Dendritic cell treated with granulocyte-macrophage colony-stimulating factor and Interleukin-4, amounts not matched to agents 40 ng/mL and 50 ng/mL, for 4 days (primary cell): ENCODE results near the gene SEMA4D.

Source experiments
- H3K27ac Mint-ChIP-seq: one replicate; pipeline ENCODE4 v1.8.0; 2022; ENCODE audit warnings: mild to moderate bottlenecking, mixed read lengths
- H3K27me3 Mint-ChIP-seq: one replicate; pipeline ENCODE4 v1.8.0; 2022; ENCODE audit warnings: mild to moderate bottlenecking, mixed read lengths
- H3K36me3 Mint-ChIP-seq: one replicate; pipeline ENCODE4 v1.8.0; 2022; ENCODE audit warnings: low read depth, mixed read lengths
- H3K4me1 Mint-ChIP-seq: one replicate; pipeline ENCODE4 v1.8.0; 2022; ENCODE audit warnings: low read depth, mixed read lengths
- H3K4me3 Mint-ChIP-seq: one replicate; pipeline ENCODE4 v1.8.0; 2022; ENCODE audit warnings: mild to moderate bottlenecking, moderate library complexity, mixed read lengths
- H3K9me3 Mint-ChIP-seq: one replicate; pipeline ENCODE4 v1.8.0; 2022; ENCODE audit warnings: mixed read lengths
- intact Hi-C: fragments of 100-400 bp; cut with micrococcal nuclease; formaldehyde crosslinking; loops from one replicate; pipeline ENCODE4 v1.15.0; 2022

SEMA4D gene

DNA sequence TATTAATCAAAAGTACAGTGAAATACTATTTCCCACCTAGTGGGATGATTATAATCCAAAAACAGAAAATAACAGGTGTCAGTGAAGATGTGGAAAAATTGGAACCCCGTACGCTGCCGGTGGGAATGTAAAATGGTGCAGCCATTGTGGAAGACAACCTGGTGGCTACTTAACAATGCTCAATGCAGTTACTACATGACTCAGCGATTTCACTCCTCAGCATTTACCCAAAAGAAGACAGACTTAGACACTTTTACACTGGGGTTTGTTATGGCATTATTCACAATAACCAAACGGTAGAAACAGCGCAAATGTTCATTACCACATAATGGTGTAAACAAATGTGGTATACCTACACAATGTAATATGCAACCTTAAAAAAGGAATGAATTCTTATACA, 155.7 kb downstream of the SEMA4D start:
- H3K4me1 Mint-ChIP-seq: no peaks in the 10 kb centered on the region
- no peak overlapping the region for H3K27ac Mint-ChIP-seq
- intact Hi-C loops: no loop called here
- H3K9me3 Mint-ChIP-seq: no peaks in the 10 kb centered on the region
- H3K36me3 Mint-ChIP-seq: peaks cover 100% of the 10 kb centered on the region
- H3K4me3 Mint-ChIP-seq: no peak overlapping the region
- no peaks in the 10 kb centered on the region for H3K27me3 Mint-ChIP-seq

DNA sequence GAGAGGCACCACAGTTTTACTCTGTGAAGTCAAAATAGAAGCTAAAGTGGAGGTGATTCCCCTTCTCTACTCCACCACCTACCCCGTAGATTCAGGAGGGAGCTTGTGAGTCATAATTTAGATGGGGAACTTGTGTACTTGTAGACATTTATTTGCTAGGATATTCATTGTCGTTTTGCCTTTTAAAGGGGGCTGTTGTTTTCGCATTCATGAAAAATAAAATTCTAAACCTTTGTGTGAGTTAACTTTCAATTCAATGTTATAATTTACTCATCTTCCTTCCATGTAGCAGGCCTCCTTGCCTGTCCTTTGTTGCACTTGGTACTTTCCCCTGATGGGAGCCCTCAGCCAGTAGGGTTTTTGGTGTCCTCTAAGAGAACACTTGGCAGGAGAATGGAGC, 157.6 kb downstream of the SEMA4D start:
- Mint-ChIP-seq H3K27me3 (no peaks in the 10 kb centered on the region), H3K9me3 (no peaks in the 10 kb centered on the region), H3K36me3 (peaks cover 100% of the 10 kb centered on the region), H3K4me1 (no peaks in the 10 kb centered on the region), H3K4me3 (no peak overlapping the region), H3K27ac (no peak overlapping the region)
- intact Hi-C loops: no loop called here

DNA sequence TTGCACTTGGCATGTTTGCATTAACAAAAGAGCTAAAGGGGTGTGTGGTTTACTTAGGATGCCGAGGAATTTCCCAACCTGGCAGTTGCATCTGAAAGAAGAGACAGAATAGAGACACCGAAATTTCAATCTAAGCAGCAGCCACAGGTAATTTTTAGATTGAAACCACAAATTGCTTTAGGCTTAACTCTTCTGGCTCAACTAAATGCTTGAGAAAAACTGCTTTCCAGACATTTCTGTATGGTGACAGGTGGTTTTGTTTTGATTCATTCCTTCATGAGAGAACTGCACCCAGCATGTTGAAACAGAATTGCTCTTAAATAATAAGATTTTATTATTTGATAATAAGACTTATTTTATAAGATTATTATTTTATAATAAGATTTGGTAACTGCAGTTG, 158.1 kb downstream of the SEMA4D start:
- no peaks in the 10 kb centered on the region for H3K4me1 Mint-ChIP-seq

DNA sequence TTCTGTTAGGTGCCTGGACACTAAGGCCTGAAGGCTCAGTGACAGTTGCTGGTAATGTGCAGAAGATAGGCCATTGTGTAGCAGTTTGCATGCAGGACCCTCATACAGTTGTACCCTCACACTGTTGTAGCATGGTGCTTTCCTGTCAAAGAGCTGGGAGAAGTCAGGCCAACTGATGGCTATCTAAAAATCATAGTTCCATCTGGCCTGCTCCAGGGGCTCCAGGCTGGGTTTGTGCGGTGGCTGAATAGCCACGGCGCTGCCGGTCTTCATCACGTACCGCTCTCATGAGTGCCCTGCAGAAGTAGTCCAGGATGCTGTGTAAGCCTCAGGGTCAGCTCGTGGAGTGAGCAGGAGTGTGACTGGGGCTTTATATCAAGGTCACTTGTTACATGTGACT, 167.4 kb downstream of the SEMA4D start:
- intact Hi-C loops: loop anchor here (5.0 kb wide), 1 partner anchor 217 kb away; no protein-coding TSS in a partner anchor
- Mint-ChIP-seq H3K4me1 (no peaks in the 10 kb centered on the region), H3K27me3 (no peaks in the 10 kb centered on the region), H3K27ac (no peak overlapping the region), H3K9me3 (no peaks in the 10 kb centered on the region), H3K4me3 (no peak overlapping the region), H3K36me3 (peaks cover 87% of the 10 kb centered on the region)

More for the DNA sequence above, 158.1 kb downstream of the SEMA4D start:
- Mint-ChIP-seq H3K27me3 (no peaks in the 10 kb centered on the region), H3K36me3 (peaks cover 100% of the 10 kb centered on the region), H3K27ac (no peak overlapping the region), H3K4me3 (no peak overlapping the region), H3K9me3 (no peaks in the 10 kb centered on the region)
- intact Hi-C loops: no loop called here

DNA sequence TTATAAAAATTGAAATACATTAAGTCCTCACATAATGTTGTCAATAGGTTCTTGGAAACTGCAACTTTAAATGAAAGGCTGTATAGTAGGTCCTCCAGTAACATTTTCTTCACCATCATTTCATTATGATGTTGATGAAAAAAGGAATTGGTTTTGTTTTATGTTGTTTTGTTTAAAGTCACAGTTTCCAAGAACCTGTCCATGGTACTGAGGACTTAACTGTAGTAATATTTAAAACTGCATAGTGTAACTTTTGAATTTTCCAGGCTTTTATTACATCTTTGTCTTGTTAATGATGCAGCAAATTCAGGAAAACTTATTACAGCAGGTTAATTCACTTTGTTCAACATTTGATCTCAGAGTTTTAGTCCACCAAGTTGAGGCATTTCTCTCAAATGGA, 168.0 kb downstream of the SEMA4D start:
- Mint-ChIP-seq H3K27ac (no peak overlapping the region), H3K36me3 (peaks cover 81% of the 10 kb centered on the region), H3K4me3 (no peak overlapping the region), H3K4me1 (no peaks in the 10 kb centered on the region), H3K27me3 (no peaks in the 10 kb centered on the region), H3K9me3 (no peaks in the 10 kb centered on the region)
- intact Hi-C loops: loop anchor here (5.0 kb wide), 1 partner anchor 217 kb away; no protein-coding TSS in a partner anchor

DNA sequence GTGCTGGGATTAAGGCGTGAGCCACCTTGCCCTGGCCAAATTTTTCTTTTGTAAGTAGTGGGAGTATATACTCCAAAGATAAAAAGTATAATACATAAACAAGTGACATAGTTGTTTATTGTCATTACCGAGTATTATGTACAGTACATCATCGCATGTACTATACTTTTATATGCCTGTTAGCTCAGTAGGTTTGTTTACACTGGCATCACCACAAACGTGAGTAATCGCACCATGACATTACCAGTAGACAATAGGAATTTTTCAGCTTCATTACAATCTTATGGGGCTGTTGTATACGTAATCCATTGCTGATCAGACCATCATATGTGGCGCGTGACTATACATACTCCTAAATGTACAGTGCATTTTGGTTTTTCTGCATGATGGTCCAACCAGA, 169.8 kb downstream of the SEMA4D start:
- no peaks in the 10 kb centered on the region for H3K27me3 Mint-ChIP-seq
- H3K9me3 Mint-ChIP-seq: no peaks in the 10 kb centered on the region
- H3K36me3 Mint-ChIP-seq: peaks cover 74% of the 10 kb centered on the region
- intact Hi-C loops: no loop called here
- H3K4me3 Mint-ChIP-seq: no peak overlapping the region
- no peak overlapping the region for H3K27ac Mint-ChIP-seq
- peaks cover 7% of the 10 kb centered on the region for H3K4me1 Mint-ChIP-seq

- Mint-ChIP-seq H3K9me3 (no peaks in the 10 kb centered on the region), H3K4me3 (no peak overlapping the region), H3K27ac (no peak overlapping the region), H3K4me1 (peaks cover 20% of the 10 kb centered on the region), H3K36me3 (peaks cover 66% of the 10 kb centered on the region), H3K27me3 (no peaks in the 10 kb centered on the region)
- intact Hi-C loops: no loop called here
Measured at GRCh38 chr9:89325733-89326132, 172.2 kb downstream of the SEMA4D start.

GRCh38 chr9:89323390-89323789, 174.5 kb downstream of the SEMA4D start:
- H3K27ac Mint-ChIP-seq: peak overlapping the region; percentile 11
- intact Hi-C loops: no loop called here
- H3K4me1 Mint-ChIP-seq: peaks cover 30% of the 10 kb centered on the region
- no peaks in the 10 kb centered on the region for H3K27me3 Mint-ChIP-seq
- H3K36me3 Mint-ChIP-seq: peaks cover 49% of the 10 kb centered on the region
- H3K9me3 Mint-ChIP-seq: no peaks in the 10 kb centered on the region
- no peak overlapping the region for H3K4me3 Mint-ChIP-seq

- H3K36me3 Mint-ChIP-seq: peaks cover 53% of the 10 kb centered on the region
- intact Hi-C loops: no loop called here
- no peaks in the 10 kb centered on the region for H3K27me3 Mint-ChIP-seq
- H3K27ac Mint-ChIP-seq: peak overlapping the region; percentile 98
- peak overlapping the region; percentile 87 for H3K4me3 Mint-ChIP-seq
- no peaks in the 10 kb centered on the region for H3K9me3 Mint-ChIP-seq
- H3K4me1 Mint-ChIP-seq: peaks cover 49% of the 10 kb centered on the region
Measured at GRCh38 chr9:89319015-89319905, 178.7 kb downstream of the SEMA4D start.

DNA sequence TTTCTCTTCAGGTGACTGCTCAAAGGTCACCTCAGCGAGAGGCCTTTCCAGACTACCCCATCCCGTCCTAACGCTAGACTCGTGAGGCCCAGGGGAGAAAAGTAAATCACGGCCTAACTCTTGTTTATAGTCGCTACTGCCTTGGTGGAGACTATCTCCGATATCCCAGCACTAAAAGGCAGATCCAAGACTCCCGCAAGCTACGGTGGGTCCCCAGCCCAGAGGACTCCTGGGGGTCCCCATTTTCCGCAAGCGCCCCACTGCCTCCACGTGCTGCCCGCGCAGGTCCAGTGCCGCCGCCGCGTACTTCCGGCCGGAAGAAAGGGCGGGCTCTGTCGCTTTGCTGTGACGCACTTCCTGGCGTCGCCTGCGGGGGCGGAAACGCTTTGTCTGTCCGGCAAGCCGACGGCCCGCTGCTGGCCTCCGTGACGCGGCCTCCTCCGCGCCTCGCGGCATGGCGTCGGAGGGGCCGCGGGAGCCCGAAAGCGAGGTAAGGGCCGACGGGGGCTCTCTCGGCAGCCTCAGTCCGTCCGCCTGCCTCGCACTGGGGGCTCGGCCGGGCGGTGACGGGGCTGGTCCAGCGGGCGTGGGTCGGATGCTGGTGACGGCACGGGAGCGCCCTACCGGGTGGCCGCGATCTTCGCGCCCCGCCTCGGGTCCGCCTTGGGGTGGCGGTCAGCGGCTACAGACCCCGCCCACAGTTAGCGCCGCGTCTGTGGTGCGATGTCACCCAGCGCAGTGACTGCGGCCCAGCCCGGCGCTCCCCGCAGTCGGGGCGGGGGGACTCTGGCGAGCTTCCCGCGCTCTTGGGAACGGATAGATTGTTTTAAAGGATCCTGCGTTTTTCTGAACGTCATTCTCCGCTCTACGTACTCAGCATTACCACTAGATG, 179.5 kb downstream of the SEMA4D start, which contains the start of gene SECISBP2:
SECISBP2 (plus strand) TSS at position 378 of the 892 bp plus-strand sequence; CDS start at position 455, 77 bp downstream.
- peaks cover 45% of the 10 kb centered on the region for H3K36me3 Mint-ChIP-seq
- H3K27me3 Mint-ChIP-seq: no peaks in the 10 kb centered on the region
- H3K4me1 Mint-ChIP-seq: peaks cover 50% of the 10 kb centered on the region
- H3K9me3 Mint-ChIP-seq: no peaks in the 10 kb centered on the region
- intact Hi-C loops: no loop called here
- H3K4me3 Mint-ChIP-seq: peak within 1 kb of the TSS; percentile 87
- peak within 1 kb of the TSS; percentile 98 for H3K27ac Mint-ChIP-seq

- H3K9me3 Mint-ChIP-seq: no peaks in the 10 kb centered on the region
- no peaks in the 10 kb centered on the region for H3K27me3 Mint-ChIP-seq
- peaks cover 40% of the 10 kb centered on the region for H3K4me1 Mint-ChIP-seq
- H3K4me3 Mint-ChIP-seq: peak overlapping the region; percentile 87
- intact Hi-C loops: no loop called here
- peaks cover 40% of the 10 kb centered on the region for H3K36me3 Mint-ChIP-seq
- H3K27ac Mint-ChIP-seq: peak overlapping the region; percentile 98
Measured at GRCh38 chr9:89317282-89317681, 180.6 kb downstream of the SEMA4D start.

GRCh38 chr9:89315482-89315881, 182.4 kb downstream of the SEMA4D start:
- peaks cover 40% of the 10 kb centered on the region for H3K36me3 Mint-ChIP-seq
- peaks cover 34% of the 10 kb centered on the region for H3K4me1 Mint-ChIP-seq
- no peak overlapping the region for H3K27ac Mint-ChIP-seq
- H3K4me3 Mint-ChIP-seq: no peak overlapping the region
- intact Hi-C loops: no loop called here
- H3K27me3 Mint-ChIP-seq: no peaks in the 10 kb centered on the region
- no peaks in the 10 kb centered on the region for H3K9me3 Mint-ChIP-seq

- H3K4me1 Mint-ChIP-seq: peaks cover 33% of the 10 kb centered on the region
- intact Hi-C loops: no loop called here
- no peaks in the 10 kb centered on the region for H3K9me3 Mint-ChIP-seq
- H3K27me3 Mint-ChIP-seq: no peaks in the 10 kb centered on the region
- no peak overlapping the region for H3K4me3 Mint-ChIP-seq
- peaks cover 43% of the 10 kb centered on the region for H3K36me3 Mint-ChIP-seq
- H3K27ac Mint-ChIP-seq: no peak overlapping the region
Measured at GRCh38 chr9:89314955-89315354, 183.0 kb downstream of the SEMA4D start.

DNA sequence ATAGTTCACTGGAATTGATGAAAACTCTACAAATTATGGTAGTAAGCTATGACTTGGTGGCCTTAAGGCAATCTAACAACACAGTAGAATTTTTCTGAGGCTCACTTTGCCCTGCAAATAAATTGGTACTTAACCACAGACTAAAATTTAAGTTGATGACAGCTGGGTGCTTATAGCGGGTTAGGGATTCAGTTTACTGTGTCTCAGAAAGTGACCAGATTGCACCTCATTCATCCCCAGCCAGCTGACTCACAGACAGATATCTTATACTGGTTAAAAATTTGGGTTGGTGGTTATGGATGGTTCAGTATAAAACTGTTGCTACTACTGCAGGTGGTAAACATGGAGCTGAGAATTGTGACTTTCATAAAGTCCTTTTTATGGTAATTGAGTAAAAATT, 184.1 kb downstream of the SEMA4D start:
- Mint-ChIP-seq H3K27ac (no peak overlapping the region), H3K27me3 (no peaks in the 10 kb centered on the region), H3K4me3 (no peak overlapping the region), H3K4me1 (peaks cover 30% of the 10 kb centered on the region), H3K9me3 (no peaks in the 10 kb centered on the region), H3K36me3 (peaks cover 39% of the 10 kb centered on the region)
- intact Hi-C loops: no loop called here
